Inferior parietal cortex (tissue), 1 donor: ENCODE measurements around the gene IGSF8.
A peak's percentile ranks its signal among the peaks of the same experiment; 100 is the strongest.
"Not testable (repeated sequence)": the region's sequence is repeated elsewhere in the genome, so short reads cannot be mapped to it uniquely, and the experiment has no call there.

Experiments
- DNase-seq: peaks from one replicate; pipeline ENCODE4 v3.0.0-alpha.2; 2016; ENCODE audit errors: extremely low spot score

The IGSF8 gene

GRCh38 chr1:160126342-160126741 lies 27.9 kb upstream of the IGSF8 start:
- not testable (repeated sequence) for DNase-seq

DNA sequence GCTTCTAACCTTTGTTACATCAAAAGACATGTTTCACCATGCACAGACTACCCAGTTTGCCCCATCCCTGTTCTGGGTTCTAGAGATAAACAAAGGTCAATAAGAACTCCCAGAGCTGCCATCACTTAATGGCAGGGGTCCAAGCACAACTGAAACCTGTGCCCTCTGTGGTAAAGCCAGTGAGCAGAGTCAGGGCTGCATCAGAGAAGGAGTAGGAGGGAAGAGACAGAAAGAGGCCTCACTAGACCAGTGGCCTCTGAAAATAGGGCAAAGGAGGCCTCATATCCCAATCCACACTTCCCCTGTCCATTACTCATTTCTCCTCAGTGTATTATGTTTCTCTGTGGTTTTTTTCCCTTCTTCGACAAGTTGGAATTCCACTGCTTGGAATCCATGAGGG lies 27.3 kb upstream of the IGSF8 start:
- DNase-seq = no peak

DNA sequence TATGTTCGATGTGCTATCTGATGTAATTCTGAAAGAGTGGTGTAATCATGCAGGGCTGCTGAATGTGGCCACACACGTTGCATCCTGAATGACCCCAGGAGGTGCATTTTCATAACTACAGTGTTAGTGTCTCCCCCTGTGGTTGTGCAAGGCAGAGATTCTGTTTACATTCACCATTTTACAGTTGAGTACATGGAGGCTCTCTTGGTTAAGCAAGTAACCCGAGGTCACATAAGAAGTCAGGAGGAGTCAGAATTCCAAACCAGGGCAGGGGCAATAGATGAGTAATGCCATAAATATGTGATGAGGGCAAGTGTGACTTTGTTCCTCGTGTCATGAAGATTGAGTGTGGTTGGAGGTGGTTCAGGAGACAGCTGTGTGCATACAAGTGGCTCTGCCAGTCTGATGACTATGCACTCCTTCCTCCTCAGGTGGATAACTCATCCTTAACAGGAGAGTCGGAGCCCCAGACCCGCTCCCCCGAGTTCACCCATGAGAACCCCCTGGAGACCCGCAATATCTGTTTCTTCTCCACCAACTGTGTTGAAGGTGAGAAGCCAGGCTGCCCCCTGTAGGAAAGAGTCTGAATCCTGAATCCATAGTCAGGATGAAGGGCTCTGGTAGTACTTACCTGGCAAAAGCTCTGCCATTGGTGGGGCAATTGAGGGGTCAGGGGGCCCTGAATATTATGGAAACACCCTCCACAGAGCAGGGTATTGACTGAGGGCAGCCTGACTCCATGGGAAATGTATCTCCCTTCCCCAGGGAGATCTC lies 26.5 kb upstream of the IGSF8 start:
- DNase-seq = no peak

DNA sequence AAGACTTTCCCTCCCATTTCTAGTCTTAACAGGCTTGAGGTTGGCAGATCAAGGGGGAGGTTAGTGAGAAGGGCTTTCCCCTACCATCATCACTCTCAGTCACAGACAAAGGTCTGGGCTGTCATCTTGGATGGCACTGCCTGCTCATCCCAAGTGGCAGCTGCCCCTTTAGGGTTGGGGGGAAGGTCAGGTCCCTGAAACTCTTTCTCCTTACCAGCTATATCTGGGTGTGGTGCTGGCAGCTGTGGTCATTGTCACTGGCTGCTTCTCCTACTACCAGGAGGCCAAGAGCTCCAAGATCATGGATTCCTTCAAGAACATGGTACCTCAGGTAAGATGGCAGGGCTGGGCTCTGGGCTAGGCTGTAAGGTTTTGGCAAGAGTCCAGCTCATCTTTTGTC lies 25.3 kb upstream of the IGSF8 start:
- DNase-seq = no peak

DNA sequence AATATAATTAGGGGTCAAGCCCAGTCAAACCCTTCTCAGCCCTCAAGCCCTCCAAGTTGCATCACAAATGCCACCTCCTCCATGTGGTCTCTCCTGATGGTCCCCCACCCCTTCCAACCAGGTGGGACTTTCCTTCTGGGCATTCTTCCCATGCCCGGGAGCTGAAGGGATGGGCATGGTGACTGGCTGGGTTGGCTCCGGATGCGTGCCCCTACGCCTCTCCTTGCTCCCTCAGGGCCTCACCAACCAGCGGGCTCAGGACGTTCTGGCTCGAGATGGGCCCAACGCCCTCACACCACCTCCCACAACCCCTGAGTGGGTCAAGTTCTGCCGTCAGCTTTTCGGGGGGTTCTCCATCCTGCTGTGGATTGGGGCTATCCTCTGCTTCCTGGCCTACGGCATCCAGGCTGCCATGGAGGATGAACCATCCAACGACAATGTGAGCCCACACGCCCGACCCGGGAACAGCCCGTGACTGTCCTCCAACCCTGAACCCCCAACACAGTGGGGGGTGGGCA lies 24.6 kb upstream of the IGSF8 start:
- no peak for DNase-seq

GRCh38 chr1:160121388-160121787 lies 23.0 kb upstream of the IGSF8 start:
- no peak for DNase-seq

DNA sequence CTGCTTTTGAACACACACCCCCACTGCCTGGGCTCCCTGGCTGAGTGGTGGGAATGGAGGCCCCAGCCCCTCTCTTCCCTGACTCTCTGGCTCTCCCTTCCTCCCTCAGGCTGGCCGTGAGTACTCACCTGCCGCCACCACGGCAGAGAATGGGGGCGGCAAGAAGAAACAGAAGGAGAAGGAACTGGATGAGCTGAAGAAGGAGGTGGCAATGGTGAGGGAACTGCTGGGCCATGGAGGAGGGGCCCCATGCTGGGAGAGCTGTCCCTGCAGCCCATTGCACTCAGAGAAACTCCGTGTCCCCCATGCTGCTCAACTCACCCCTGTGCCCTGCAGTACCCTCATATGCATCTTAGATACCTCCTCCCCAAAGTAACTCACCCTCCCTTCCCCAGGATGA lies 22.4 kb upstream of the IGSF8 start:
- DNase-seq = no peak

GRCh38 chr1:160118928-160119327 lies 20.5 kb upstream of the IGSF8 start:
- peak; percentile 20 for DNase-seq

GRCh38 chr1:160117709-160118183 lies 19.3 kb upstream of the IGSF8 start:
- DNase-seq = peak; percentile 48

- DNase-seq = peak; percentile 8
These were observed 18.9 kb upstream of the IGSF8 start for GRCh38 chr1:160117300-160117699.

DNA sequence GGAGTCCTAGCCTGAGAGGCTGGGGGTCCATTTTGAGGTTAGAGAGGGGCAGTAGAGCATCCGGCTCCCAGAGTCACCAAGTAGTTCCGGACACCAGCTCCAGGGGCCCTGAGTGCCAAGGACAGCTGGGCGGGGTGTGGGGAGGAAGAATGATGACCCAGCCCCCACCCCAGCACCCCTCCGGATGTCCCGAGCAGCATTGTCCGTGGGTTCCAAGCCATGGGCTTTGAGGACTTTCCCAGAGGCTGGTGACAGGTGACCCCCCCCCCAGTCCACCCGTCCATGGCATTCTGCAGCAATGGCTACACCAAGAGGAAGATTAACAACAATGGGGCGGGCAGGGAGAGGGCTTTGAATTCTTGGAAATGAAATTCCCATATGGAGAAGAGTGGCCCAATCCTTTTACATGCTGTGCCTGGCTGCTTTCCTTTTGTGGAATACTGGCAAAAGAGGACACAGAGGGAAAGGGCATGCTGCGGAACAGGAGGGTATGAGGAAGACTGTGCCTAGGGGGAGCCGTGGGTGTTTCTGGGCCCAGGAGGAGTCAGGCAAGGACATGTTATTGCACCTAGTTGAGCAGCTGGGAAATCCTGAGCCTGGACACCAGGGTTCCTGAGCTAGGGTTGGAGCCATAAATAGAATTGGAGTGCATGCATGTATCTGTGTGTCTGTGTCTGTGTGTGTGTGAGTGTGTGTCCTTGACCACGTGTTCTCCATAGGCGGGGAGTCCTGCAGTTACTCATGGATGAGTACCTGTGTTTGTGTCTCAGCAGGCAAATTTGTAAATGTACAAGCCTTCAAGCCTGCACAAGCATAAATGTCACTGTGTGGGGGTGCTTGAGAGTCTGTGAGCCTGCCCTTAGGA lies 18.1 kb upstream of the IGSF8 start:
- peak; percentile 41 for DNase-seq

DNA sequence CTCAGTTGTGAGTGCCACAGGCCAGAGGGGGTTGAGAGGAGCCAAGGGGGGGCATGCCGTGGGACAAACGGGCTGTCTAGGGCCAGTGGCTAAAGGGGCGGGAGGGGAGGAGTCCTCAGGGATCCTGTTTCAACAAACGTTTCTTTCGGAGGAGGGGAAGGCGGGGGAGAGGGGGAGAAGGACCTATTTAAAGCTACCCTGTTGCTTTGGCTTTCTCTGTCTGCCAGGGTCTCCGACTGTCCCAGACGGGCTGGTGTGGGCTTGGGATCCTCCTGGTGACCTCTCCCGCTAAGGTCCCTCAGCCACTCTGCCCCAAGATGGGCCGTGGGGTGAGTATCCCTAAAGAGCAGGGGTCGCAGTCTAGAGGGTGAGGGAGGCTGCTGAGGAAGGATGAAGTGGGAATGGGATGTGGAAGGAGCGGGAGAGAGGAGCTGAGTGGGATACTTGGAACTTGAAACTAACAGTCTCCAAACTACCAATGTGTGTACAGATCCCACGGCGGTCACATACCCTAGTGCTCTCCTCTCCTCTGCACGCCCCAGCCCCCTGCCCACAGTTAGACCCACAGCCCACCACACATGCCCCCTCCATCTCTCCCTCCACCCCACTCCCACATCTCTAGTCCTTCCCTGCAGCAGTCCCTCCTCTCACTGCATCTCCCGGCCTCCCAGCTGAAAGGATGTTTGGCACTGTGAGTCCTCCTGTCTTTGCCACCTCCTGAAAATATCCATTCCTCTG lies 17.3 kb upstream of the IGSF8 start, which contains the start of gene ATP1A2:
Gene ATP1A2 (plus strand): TSS at position 215 of the 738 bp plus-strand sequence. CDS start 103 bp downstream, at position 318.
- DNase-seq = no peak

DNA sequence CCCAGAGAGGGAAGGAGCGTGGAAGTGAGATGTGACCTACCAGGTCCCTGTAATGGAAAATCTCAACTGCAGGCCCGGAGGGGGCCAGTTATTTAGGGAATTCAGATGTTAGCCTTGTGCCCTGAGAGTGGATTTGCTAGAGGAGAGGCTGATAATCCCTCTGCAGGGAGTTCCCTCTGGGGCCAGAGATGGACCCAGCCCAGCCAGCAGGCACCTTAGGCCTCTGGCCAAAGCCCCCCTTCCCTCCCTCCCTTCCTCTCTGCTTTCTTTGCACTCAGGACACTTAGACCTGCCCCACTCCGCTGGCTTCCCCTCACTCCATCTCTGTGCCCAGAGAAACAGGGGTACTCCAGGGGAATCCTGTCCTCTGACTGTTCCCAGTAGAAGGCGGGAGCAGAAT lies 15.7 kb upstream of the IGSF8 start:
- no peak for DNase-seq

- DNase-seq = no peak
These were observed 15.0 kb upstream of the IGSF8 start for GRCh38 chr1:160113407-160113806.

- DNase-seq = no peak
These were observed 13.9 kb upstream of the IGSF8 start for GRCh38 chr1:160112357-160112756.

- not testable (repeated sequence) for DNase-seq
These were observed 13.0 kb upstream of the IGSF8 start for GRCh38 chr1:160111462-160111861.

GRCh38 chr1:160109686-160110085 lies 11.3 kb upstream of the IGSF8 start:
- no peak for DNase-seq

- peak; percentile 59 for DNase-seq
These were observed 10.7 kb upstream of the IGSF8 start for GRCh38 chr1:160108888-160109662.

GRCh38 chr1:160107512-160107911 lies 9.1 kb upstream of the IGSF8 start:
- DNase-seq = no peak

DNA sequence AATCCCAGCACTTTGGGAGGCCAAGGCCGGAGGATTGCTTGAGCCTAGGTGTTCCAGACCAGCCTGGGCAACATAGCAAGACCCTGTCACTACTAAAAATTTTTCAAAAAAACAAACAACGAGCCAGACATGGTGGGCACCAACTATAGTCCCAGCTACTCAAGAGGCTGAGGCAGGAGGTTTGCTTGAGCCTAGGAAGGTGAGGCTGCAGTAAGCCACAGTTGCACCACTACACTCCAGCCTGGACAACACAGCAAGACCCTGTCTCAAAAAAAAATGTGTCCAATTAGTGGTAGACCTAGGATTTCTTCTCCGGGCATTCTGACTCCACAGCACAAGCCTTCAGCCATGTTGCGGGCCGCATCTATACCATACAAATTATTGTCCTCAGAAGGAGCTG lies 6.7 kb upstream of the IGSF8 start:
- DNase-seq = no peak

DNA sequence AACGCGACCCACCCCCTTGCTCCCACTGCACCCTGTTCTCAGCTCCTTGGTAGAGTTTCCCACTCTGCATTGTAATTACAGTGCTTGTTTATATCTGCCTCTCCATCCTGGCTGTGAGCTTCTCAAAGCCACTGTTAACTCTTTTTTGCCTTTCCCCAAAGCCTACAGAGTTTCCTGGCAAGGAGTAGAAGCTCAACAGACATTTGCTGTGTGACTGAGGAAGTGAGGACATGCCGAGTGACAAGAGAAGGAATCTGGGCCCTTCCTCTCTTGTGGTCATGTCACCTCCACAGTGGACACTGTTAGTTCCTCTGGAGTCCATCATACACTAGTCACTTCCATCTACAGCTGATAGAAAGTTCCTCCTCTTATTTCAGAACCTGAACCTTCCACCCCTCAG lies 6.1 kb upstream of the IGSF8 start:
- DNase-seq = peak; percentile 51
